B cell (primary cell): ENCODE measurements around the gene PRELID3B.

ENCODE experiments used
- EZH2 ChIP-seq: IDR thresholded peaks from 2 replicates; pipeline ENCODE4 v1.6.1; 2012; ENCODE audit warnings: borderline replicate concordance, low read depth, mild to moderate bottlenecking, moderate library complexity, low read length; ENCODE audit not compliant: insufficient read depth, poor library complexity, severe bottlenecking
- TF ChIP-seq, protein P1 (sequence below): fragments of 200-600 bp; IDR thresholded peaks from one replicate; pipeline ENCODE4 v1.8.0; 2022; ENCODE audit warnings: antibody characterized with exemption, mild to moderate bottlenecking

DNA sequence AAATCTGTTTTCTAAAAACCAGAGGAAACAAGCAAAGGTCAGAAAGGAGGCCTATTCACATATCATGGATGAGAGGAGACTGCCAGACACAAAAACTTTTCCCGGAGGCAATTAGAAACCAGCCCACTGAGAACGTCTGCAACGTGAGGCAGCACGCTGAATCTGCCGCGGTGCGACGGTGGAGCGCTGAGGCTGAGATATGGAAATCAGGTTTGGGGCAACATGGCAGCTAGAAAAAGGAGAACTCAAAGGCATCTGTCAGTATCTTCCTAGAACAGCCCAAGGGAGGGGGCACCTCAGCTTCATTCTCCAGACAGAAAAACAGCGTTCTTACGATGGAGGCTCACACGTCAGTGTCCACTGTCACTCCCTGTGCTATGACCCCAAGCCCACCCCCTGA, 5.2 kb downstream of the PRELID3B start:
- TF ChIP-seq, protein P1, sequence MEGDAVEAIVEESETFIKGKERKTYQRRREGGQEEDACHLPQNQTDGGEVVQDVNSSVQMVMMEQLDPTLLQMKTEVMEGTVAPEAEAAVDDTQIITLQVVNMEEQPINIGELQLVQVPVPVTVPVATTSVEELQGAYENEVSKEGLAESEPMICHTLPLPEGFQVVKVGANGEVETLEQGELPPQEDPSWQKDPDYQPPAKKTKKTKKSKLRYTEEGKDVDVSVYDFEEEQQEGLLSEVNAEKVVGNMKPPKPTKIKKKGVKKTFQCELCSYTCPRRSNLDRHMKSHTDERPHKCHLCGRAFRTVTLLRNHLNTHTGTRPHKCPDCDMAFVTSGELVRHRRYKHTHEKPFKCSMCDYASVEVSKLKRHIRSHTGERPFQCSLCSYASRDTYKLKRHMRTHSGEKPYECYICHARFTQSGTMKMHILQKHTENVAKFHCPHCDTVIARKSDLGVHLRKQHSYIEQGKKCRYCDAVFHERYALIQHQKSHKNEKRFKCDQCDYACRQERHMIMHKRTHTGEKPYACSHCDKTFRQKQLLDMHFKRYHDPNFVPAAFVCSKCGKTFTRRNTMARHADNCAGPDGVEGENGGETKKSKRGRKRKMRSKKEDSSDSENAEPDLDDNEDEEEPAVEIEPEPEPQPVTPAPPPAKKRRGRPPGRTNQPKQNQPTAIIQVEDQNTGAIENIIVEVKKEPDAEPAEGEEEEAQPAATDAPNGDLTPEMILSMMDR = no peak
- no peak for TF ChIP-seq EZH2
